ENCODE results near the gene PDZD4.

PDZD4 gene

GRCh38 chrX:153772316-153773217 is 57.8 kb downstream of the PDZD4 start:
- no peaks in the 10 kb centered on the region for H3K27me3 ChIP-seq (ENCODE audit: control insufficient read depth in 1 of 2, insufficient read depth in 1 of 2, low read length in 2 of 2)
- no peak overlapping the region for H3K23ac ChIP-seq (ENCODE audit: low read length in 2 of 2)
- H2BK12ac ChIP-seq (ENCODE audit: low read length in 2 of 2) = no peak overlapping the region
- peak overlapping the region in 1 of 2 experiments; percentile 0 for H3K18ac ChIP-seq (ENCODE audit: low read depth in 1 of 2, low read length in 2 of 2)
- H3K9me3 ChIP-seq (ENCODE audit: control insufficient read depth, low read length) = no peaks in the 10 kb centered on the region
- H3K4me1 ChIP-seq (ENCODE audit: control insufficient read depth, insufficient read depth, low read depth, low read length) = peaks cover 1% of the 10 kb centered on the region
- H3K9ac ChIP-seq (ENCODE audit: low read length) = no peak overlapping the region
- H3K79me1 ChIP-seq (replicated peaks; ENCODE audit: low read length, poor library complexity, severe bottlenecking) = peaks cover 2% of the 10 kb centered on the region
- H2AFZ ChIP-seq (ENCODE audit: low read depth, low read length) = no peak overlapping the region
- no peak overlapping the region for H2AK5ac ChIP-seq (ENCODE audit: low read length, severe bottlenecking)
- no peak overlapping the region for H2BK120ac ChIP-seq (ENCODE audit: low read depth, low read length)
- no peak overlapping the region for H4K8ac ChIP-seq (ENCODE audit: low read length)
- no peak overlapping the region for H2BK5ac ChIP-seq (ENCODE audit: low read depth, low read length, poor library complexity, severe bottlenecking)
- H3K14ac ChIP-seq (ENCODE audit: low read length in 2 of 2) = no peak overlapping the region
- no peak overlapping the region for H3K4ac ChIP-seq (ENCODE audit: low read depth in 1 of 2, low read length in 2 of 2)
- H3K4me3 ChIP-seq (ENCODE audit: insufficient read depth in 1 of 2, low read depth in 1 of 2, low read length in 2 of 2) = no peak overlapping the region
- DNase-seq = no peak
- no peak overlapping the region for H3K27ac ChIP-seq (ENCODE audit: low read length, poor library complexity, severe bottlenecking)
- H3K36me3 ChIP-seq (ENCODE audit: control insufficient read depth in 1 of 2, insufficient read depth in 2 of 2, low read depth in 1 of 2, low read length in 2 of 2) = peaks cover 6 to 97% of the 10 kb centered on the region in 2 experiments
- 84% methylated on average over 15 of the region's 21 CpGs for WGBS
- no peak overlapping the region for H2BK15ac ChIP-seq (ENCODE audit: low read depth, poor library complexity, severe bottlenecking)
- no peak overlapping the region for H3K4me2 ChIP-seq (ENCODE audit: low read length, poor library complexity, severe bottlenecking)
- H4K91ac ChIP-seq (ENCODE audit: low read length) = no peak overlapping the region

DNA sequence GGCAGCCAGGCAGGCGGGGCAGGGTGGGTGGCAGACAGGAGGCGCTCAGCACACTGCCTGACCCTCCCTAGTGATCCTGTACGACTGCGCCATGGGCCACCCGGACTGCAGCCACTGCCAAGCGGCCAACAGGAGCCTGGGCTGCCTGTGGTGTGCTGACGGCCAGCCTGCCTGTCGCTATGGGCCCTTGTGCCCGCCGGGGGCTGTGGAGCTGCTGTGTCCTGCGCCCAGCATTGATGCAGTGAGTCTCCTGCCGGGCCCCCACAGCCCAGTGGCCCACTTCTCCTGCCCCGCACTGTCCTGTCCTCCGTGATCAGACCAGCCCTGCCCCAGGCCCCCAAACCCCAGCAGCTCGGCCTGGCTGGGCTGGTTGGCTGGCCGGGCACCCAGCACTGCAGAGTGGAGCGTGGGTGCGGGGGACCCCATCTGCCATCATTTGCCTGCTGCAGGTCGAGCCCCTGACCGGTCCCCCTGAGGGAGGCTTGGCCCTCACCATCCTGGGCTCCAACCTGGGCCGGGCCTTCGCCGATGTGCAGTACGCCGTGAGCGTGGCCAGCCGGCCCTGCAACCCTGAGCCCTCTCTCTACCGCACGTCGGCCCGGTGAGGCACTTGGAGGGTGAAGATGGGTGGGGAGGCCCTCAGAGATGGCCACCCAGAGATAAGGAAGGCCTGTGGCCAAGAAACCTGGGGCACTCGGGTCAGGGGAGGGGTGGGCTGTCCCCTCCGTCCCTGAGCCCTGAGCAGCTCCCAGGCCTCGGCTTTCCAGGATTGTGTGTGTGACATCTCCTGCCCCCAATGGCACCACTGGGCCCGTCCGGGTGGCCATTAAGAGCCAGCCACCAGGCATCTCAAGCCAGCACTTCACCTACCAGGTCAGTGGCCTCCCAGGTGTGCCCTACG is 58.7 kb downstream of the PDZD4 start:
- peaks cover 2% of the 10 kb centered on the region for H3K79me1 ChIP-seq (replicated peaks; ENCODE audit: low read length, poor library complexity, severe bottlenecking)
- H3K4ac ChIP-seq (ENCODE audit: low read depth in 1 of 2, low read length in 2 of 2) = no peak overlapping the region
- H3K36me3 ChIP-seq (ENCODE audit: control insufficient read depth in 1 of 2, insufficient read depth in 2 of 2, low read depth in 1 of 2, low read length in 2 of 2) = peaks cover 6 to 96% of the 10 kb centered on the region in 2 experiments
- no peak overlapping the region for H3K4me3 ChIP-seq (ENCODE audit: insufficient read depth in 1 of 2, low read depth in 1 of 2, low read length in 2 of 2)
- no peak overlapping the region for H3K4me2 ChIP-seq (ENCODE audit: low read length, poor library complexity, severe bottlenecking)
- no peak overlapping the region for H2BK12ac ChIP-seq (ENCODE audit: low read length in 2 of 2)
- H3K27ac ChIP-seq (ENCODE audit: low read length, poor library complexity, severe bottlenecking) = no peak overlapping the region
- no peak overlapping the region for H2BK15ac ChIP-seq (ENCODE audit: low read depth, poor library complexity, severe bottlenecking)
- no peak overlapping the region for H2BK120ac ChIP-seq (ENCODE audit: low read depth, low read length)
- H3K18ac ChIP-seq (ENCODE audit: low read depth in 1 of 2, low read length in 2 of 2) = peak overlapping the region in 1 of 2 experiments; percentile 0
- H4K91ac ChIP-seq (ENCODE audit: low read length) = no peak overlapping the region
- WGBS = 88% methylated on average over 17 of the region's 37 CpGs
- no peak overlapping the region for H3K23ac ChIP-seq (ENCODE audit: low read length in 2 of 2)
- H2AK5ac ChIP-seq (ENCODE audit: low read length, severe bottlenecking) = no peak overlapping the region
- no peak for DNase-seq
- H3K27me3 ChIP-seq (ENCODE audit: control insufficient read depth in 1 of 2, insufficient read depth in 1 of 2, low read length in 2 of 2) = no peaks in the 10 kb centered on the region
- peaks cover 7% of the 10 kb centered on the region for H3K4me1 ChIP-seq (ENCODE audit: control insufficient read depth, insufficient read depth, low read depth, low read length)
- H4K8ac ChIP-seq (ENCODE audit: low read length) = no peak overlapping the region
- no peak overlapping the region for H3K14ac ChIP-seq (ENCODE audit: low read length in 2 of 2)
- H3K9me3 ChIP-seq (ENCODE audit: control insufficient read depth, low read length) = no peaks in the 10 kb centered on the region
- H3K9ac ChIP-seq (ENCODE audit: low read length) = no peak overlapping the region
- no peak overlapping the region for H2BK5ac ChIP-seq (ENCODE audit: low read depth, low read length, poor library complexity, severe bottlenecking)
- no peak overlapping the region for H2AFZ ChIP-seq (ENCODE audit: low read depth, low read length)

DNA sequence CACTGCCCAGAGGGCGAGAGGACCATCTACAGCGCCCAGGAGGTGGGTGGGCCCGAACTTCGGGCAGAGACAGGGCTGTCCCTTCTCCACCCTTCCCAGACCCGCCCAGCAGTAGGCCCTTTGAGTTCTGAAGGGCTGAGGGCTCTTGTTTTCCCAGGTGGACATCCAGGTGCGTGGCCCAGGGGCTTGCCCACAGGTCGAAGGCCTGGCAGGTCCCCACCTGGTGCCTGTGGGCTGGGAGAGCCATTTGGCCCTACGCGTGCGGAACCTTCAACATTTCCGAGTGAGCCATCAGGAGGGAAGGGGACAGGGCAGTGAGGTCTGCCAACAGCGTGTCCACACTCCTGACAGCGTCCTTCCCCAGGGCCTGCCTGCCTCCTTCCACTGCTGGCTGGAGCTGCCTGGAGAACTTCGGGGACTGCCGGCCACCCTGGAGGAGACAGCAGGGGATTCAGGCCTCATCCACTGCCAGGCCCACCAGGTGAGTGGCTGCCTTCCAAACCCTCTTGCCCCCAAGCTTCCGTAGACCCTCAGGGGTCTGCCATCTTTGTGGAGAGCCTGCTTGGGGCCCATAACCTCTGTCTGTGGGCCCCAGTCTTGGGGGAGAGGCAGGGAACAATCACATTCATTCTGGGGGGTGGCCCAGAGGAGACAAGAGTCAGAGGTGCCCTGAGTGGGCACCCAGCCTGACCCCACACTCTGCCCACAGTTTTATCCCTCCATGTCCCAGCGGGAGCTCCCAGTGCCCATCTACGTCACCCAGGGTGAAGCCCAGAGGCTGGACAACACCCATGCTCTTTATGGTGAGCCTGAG is 59.5 kb downstream of the PDZD4 start:
- Histone ChIP-seq H3K23ac (ENCODE audit: low read length in 2 of 2) (no peak overlapping the region), H3K4me2 (ENCODE audit: low read length, poor library complexity, severe bottlenecking) (no peak overlapping the region)
- WGBS = 95% methylated on average over 7 of the region's 18 CpGs

More for the DNA sequence above, 59.5 kb downstream of the PDZD4 start:
- H4K91ac ChIP-seq (ENCODE audit: low read length) = no peak overlapping the region
- no peaks in the 10 kb centered on the region for H3K27me3 ChIP-seq (ENCODE audit: control insufficient read depth in 1 of 2, insufficient read depth in 1 of 2, low read length in 2 of 2)
- no peak overlapping the region for H4K8ac ChIP-seq (ENCODE audit: low read length)
- H3K4me3 ChIP-seq (ENCODE audit: insufficient read depth in 1 of 2, low read depth in 1 of 2, low read length in 2 of 2) = no peak overlapping the region
- H2BK12ac ChIP-seq (ENCODE audit: low read length in 2 of 2) = no peak overlapping the region
- H3K18ac ChIP-seq (ENCODE audit: low read depth in 1 of 2, low read length in 2 of 2) = no peak overlapping the region
- no peak overlapping the region for H2BK5ac ChIP-seq (ENCODE audit: low read depth, low read length, poor library complexity, severe bottlenecking)
- no peak overlapping the region for H3K9ac ChIP-seq (ENCODE audit: low read length)
- H3K4ac ChIP-seq (ENCODE audit: low read depth in 1 of 2, low read length in 2 of 2) = no peak overlapping the region
- H3K4me1 ChIP-seq (ENCODE audit: control insufficient read depth, insufficient read depth, low read depth, low read length) = peaks cover 13% of the 10 kb centered on the region
- H3K9me3 ChIP-seq (ENCODE audit: control insufficient read depth, low read length) = no peaks in the 10 kb centered on the region
- DNase-seq = no peak
- no peak overlapping the region for H2BK120ac ChIP-seq (ENCODE audit: low read depth, low read length)
- peaks cover 2% of the 10 kb centered on the region for H3K79me1 ChIP-seq (replicated peaks; ENCODE audit: low read length, poor library complexity, severe bottlenecking)
- H3K14ac ChIP-seq (ENCODE audit: low read length in 2 of 2) = no peak overlapping the region
- H2AK5ac ChIP-seq (ENCODE audit: low read length, severe bottlenecking) = no peak overlapping the region
- no peak overlapping the region for H2BK15ac ChIP-seq (ENCODE audit: low read depth, poor library complexity, severe bottlenecking)
- H3K36me3 ChIP-seq (ENCODE audit: control insufficient read depth in 1 of 2, insufficient read depth in 2 of 2, low read depth in 1 of 2, low read length in 2 of 2) = peaks cover 6 to 90% of the 10 kb centered on the region in 2 experiments
- H2AFZ ChIP-seq (ENCODE audit: low read depth, low read length) = no peak overlapping the region
- no peak overlapping the region for H3K27ac ChIP-seq (ENCODE audit: low read length, poor library complexity, severe bottlenecking)
